ENCODE results near the gene HCFC1. TPM values are rescaled to one million over a fixed set of nuclear protein-coding genes. Genes with fewer than 3 reads are reported as not detected.

Gene HCFC1
- 14.8 and 16.4 TPM in 2 replicates for total RNA-seq

DNA sequence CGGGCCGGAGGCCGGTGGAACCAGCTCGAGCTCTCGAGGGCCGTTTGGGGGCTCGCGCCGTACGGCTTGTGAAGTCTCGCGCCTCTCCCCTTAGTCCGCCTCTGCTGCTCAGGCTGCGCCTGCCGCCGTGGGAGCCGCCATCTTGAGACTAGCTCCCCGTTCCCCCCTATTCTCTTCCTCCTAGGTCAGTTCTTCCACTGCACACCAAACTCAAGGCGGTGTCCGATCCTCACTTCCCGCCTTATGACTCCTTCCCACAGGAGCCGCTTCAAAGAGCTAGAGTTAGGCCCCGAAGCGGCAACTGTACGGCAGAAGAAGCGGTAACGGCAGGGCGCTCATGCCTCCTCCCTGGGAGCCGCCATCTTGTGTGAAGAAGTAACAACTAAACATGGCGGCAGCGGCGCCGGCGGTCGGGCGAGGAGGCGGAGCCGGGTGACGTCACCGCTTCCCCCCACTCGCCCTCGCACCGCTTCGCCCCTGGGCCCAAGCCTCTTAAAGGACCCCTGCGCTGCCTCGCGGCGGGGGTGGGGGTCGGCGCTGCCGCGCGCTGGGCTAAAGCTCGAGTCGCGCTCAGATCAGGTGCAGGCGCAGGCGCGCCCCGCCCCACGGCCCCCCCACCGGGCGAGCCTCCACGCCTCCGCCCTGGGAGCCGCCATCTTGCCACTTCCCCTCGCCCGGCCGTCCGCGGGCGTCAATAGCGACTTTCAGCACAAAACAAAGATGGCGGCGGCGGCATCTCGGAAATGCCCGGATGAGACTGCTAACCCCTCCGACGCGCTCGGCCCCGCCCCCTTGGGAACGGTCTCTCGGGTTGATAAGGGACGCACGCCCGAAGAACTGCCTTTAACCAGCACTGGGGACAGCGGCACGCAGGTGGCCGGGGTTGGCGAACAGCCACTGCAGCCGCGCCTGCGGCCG, at the start of gene HCFC1:
Gene HCFC1, minus strand, starts transcription at position 369 of the 918 bp plus-strand sequence. CDS start 978 bp downstream, outside the sequence.

DNA sequence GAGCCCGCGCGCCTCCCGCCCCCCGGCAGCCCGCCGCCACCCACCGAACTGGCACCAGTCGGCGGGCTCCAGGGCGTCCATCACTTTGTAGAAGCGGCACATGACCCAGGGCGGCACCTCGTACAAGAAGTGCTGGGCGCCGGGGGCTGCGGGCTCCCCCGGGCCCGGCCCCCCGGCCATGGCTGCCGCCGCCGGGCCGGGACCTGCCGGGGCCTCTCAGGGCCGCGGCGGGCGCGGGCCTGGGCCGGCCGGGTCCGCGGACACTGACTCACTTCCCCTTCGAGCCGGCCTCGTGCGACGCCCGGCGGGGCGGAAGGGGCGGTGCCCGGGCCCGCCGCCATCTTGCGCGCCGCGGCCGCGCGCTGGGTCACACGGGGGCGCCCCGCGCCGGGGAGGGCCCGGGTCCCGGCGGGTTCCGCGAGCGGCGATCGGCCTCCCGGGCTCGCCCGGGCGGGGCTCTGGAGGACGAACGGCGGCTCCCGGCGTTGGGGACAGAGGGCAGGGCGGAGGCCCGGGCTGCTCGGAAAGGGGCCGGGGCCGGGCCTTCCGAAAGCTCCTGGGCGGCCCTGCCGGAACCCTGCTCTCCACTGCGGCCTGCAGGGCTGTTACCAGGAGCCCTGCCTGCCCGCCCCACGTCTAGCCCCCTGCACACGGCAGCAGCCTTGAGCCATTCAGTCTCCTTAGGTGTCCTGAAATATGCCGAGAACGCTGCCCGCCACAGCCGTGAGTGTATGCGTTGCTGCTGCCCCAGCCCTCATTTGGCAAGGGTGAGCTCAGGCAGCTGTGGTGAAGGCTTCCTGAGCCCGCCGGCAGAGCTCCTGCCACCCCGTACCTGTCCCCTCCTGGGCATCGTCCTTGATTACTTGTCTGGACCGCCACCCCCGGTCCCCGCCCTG, 48.3 kb upstream of the HCFC1 start, which contains the start of gene IRAK1:
Gene IRAK1, minus strand, starts transcription at position 270 of the 896 bp plus-strand sequence. Its CDS starts 90 bp downstream, at position 180.

DNA sequence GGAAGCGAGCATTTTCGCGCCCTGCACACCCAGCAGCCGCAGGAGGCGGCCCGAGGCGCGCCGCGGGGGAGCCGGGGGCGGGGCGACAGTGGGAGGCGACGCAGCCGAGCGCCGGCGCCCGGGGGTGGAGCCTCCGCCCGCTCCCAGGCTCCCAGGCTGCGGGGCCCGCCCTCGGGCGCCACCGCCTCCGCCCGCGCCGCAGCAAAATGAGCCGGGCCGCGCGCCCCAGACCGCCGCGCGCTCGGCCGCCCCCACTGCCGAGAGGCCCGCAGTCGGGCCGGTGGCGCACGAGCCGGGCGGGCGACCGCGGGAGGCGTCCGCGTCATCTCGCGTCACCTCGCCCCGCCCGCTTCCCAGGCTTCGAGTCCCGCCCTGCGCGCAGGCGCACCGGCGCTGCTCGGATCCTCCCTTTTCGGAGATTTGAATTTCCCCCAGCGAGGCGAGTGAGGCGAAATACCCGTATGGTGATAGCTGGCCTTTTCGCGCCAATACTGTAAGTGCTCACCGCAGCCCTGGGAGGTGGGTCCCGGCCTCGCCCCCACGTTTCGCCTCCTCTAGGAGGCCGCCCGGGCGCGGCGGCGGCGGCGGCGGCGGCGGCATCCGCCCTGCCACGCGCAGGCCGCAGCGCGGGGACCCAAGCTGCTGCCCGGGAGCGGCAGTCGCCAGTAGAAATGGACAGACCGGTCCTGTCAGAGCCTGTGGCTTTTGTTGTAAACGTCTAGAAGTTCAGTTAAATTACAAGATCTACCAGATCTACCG, 929 bp upstream of the HCFC1 start, which contains the start of gene TMEM187:
Gene TMEM187, plus strand, starts transcription at position 387 of the 759 bp plus-strand sequence. CDS start 9,309 bp downstream, outside the sequence.

DNA sequence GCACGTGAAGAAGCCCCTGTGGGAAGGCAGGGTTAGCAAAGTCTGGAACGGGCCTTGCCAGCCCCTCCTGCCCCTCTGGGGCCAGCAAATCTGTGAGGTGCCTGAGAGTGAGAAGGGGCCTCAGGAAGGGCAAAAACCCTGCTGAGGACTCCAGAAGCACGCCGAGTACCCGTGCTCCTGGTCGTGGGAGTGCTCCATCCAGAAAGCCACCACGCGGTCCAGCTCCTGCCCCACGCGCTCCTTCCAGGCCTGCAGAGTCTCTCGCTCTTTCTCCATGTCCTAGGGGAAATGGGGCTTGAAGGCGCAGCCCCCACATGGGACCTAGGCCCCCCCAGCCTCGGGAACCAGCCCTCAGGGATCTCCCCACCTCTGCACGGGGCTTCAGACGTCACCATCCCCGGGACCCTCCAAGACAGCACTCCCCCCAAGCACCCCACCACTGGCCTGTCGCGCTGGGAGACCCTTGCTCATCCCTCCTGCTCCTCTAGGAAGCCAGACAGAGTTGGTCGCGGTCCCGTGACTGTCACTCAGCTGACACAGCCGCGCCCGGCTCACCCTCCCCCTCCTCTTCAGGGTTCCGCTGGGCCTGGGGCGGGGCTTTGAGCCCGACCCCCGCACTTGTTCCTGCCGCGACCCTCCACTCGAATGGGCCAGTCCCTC, 27.3 kb downstream of the HCFC1 start, which contains the start of gene RENBP:
Gene RENBP, minus strand, starts transcription at position 504 of the 660 bp plus-strand sequence. Its CDS starts 33 bp downstream, at position 471.

DNA sequence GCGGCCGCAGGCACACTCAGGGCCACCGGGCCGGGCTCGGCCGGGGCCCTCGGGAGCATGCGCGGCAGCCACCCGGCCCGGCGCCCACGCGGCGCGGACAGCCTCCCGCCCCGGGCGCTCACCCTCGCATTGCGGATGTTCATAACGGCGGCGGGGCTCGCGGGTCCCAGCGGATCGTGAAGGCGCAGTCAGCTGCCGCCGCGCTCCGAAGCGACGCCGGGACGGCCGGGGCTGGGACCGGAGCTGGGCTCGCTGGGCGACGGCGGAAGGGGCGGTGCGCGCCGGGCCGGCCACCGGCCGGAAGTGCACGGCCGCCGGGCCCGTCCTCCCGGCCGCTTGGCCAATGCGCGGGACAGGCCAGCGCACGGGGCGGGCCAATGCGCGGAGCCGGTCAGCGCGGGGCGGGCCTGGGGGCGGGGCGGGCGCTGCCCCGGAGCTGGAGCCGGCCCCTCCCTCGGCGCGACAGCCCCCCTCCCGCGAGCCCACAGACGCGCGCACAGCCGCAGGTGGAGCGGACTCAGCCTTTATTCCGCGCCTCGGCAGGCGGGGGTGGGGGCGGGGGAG, 36.8 kb downstream of the HCFC1 start, which contains the start of gene NAA10:
Gene NAA10, minus strand, starts transcription at position 276 of the 564 bp plus-strand sequence. Its CDS starts 133 bp downstream, at position 143.

DNA sequence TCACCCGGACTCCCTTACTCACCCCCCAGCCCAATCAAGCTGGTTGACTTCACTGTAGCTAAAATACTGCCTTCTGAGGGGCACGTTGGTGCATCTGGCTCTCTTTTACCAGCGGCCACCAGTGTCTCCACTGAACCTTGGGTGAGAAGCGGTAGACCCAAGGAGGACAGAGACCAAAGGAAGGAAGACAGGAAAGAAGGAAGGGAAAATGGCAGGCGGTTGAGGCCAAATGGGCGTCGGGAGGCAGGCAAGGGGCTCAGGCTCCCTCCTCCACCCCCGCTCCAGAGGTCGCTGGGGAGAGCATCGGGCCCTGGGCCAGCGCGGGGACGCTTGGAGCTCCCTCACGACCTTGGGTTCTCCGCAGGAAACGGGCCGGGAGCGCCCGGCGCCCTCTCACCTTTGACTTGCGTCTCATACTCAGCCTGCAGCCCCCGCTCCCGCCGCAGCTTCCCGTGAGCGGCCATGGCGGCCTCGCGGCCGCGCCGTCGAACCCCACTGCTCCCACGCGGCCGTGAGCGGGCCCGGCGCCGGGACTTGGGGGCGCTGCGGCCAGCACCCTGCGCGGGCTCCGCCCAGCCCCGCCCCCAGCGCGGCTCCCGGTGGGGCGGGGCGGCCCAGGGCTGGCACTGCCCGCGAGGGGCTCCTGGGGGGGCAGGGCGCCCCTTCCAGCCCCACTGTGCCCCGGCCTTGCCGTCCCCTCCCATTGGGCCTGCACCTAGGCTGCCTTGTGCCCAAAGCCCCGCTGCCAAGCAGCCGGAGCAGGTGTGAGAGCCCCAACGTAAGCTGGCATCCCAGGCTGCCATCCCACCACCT, 45.7 kb downstream of the HCFC1 start, which contains the start of gene ARHGAP4:
Gene ARHGAP4, minus strand, starts transcription at position 526 of the 813 bp plus-strand sequence. Its CDS starts 62 bp downstream, at position 464.

DNA sequence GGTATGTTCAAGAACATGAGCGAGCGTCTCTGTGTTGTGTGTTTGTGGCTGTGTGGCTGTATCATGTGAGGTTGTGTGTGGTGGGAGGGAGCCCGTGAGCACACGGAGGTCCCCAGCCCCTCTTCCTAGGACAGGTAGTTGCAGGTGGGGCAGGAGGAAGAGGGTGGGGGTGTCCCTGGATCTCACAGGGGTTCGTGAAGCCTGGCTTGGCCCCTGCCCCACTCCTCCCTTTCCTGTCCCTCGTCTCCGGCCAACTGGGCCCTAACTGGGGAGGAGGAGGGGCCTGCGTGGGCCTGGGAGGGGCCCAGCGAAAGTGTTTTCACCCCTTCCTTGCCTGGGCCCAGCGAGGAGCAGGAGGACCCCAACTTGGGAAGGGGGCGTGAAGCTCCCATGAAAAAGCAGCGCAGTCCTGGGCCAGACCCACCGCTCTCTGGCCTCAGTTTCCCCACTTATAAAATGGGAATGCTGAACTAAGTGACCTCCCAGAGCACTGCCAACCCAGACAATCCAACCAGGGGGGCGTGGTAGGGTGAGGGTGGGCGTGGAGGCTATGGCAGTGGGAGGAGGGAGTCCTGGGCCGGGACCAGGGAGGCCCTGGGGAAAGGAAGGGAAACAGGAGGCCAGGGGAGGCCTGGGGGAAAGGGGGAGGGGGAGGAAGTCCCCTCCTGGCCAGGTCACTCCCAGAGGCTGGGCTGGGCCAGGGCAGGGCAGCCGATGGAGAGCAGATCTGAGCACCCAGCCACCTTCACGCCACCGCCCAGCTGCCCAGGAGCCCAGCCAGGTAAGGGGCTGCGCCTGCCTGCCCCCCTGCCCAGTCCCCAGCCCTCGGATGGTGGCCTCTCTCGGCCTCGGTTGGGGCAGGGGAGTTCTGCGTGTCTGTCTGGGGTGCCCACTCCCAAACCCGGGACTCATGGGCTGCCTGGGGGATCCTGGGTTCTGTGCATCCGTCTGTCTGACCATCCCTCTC, 67.3 kb downstream of the HCFC1 start, which contains the start of gene AVPR2:
Gene AVPR2, plus strand, starts transcription at position 683 of the 967 bp plus-strand sequence. CDS start 473 bp downstream, outside the sequence.

Other genes with a start within 250 kb of the HCFC1 start
- 265 and 294 TPM in 2 replicates for gene BCAP31, start 247.4 kb downstream of the HCFC1 start, total RNA-seq
- gene ABCD1, start 247.0 kb downstream of the HCFC1 start, total RNA-seq = 6.8 and 10.6 TPM in 2 replicates
- 3.2 and 5.5 TPM in 2 replicates for gene PLXNB3, start 207.6 kb downstream of the HCFC1 start, total RNA-seq
- 0.09 TPM in 2 replicates for gene SRPK3, start 190.8 kb downstream of the HCFC1 start, total RNA-seq
- 53.3 and 54.2 TPM in 2 replicates for gene IDH3G, start 177.4 kb downstream of the HCFC1 start, total RNA-seq
- 144 and 169 TPM in 2 replicates for gene SSR4, start 177.2 kb downstream of the HCFC1 start, total RNA-seq
- gene PDZD4, start 141.3 kb downstream of the HCFC1 start, total RNA-seq = 0.09 TPM in 2 replicates
- gene L1CAM, start 85.6 kb downstream of the HCFC1 start, total RNA-seq = 0.09 and 0.28 TPM in 2 replicates
- gene AVPR2, start 67.1 kb downstream of the HCFC1 start, total RNA-seq = not detected in 2 replicates
- gene ARHGAP4, start 45.6 kb downstream of the HCFC1 start, total RNA-seq = 26.4 and 50.0 TPM in 2 replicates
- gene NAA10, start 36.8 kb downstream of the HCFC1 start, total RNA-seq = 63.2 and 81.5 TPM in 2 replicates
- gene RENBP, start 27.2 kb downstream of the HCFC1 start, total RNA-seq = 1.6 and 2.1 TPM in 2 replicates
- gene TMEM187, start 936 bp upstream of the HCFC1 start, total RNA-seq = 4.9 and 8.1 TPM in 2 replicates
- gene IRAK1, start 48.1 kb upstream of the HCFC1 start, total RNA-seq = 69.3 and 71.9 TPM in 2 replicates
- 16.8 and 20.3 TPM in 2 replicates for gene MECP2, start 125.9 kb upstream of the HCFC1 start, total RNA-seq
- gene OPN1LW, start 172.4 kb upstream of the HCFC1 start, total RNA-seq = not detected in 2 replicates
- not detected in 2 replicates for gene OPN1MW, start 210.8 kb upstream of the HCFC1 start, total RNA-seq
- gene OPN1MW2, start 247.9 kb upstream of the HCFC1 start, total RNA-seq = not detected in 2 replicates

Measured in endothelial cell of coronary artery (primary cell).